HG03066 (cell line): Measurements from ENCODE around the gene SLC12A2.

ENCODE experiments used
- ATAC-seq: cut with Tn5 transposase; IDR thresholded peaks from one replicate; pipeline ENCODE4 v1.9.1; 2021; ENCODE audit warnings: low read depth; ENCODE audit not compliant: unreplicated experiment

The SLC12A2 gene

DNA sequence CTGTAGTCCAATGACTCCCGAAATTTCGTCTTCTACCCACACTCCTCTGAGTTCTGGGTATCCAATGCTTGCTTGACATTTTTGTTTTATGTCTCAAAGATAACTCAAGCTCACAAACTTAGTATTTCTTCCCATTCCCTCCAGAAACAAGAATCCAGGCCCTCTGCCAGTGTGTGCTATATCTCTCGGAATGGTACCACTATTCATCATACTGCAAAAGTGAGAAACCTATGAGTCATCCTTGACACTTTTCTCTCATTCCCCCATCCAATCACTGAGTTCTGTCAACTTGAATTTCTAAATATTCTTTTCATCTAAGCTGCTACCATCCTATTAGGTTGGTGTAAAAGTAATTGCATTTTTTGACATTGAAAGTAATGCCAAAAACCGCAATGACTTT, 9.8 kb downstream of the SLC12A2 start:
- ATAC-seq: no peak

DNA sequence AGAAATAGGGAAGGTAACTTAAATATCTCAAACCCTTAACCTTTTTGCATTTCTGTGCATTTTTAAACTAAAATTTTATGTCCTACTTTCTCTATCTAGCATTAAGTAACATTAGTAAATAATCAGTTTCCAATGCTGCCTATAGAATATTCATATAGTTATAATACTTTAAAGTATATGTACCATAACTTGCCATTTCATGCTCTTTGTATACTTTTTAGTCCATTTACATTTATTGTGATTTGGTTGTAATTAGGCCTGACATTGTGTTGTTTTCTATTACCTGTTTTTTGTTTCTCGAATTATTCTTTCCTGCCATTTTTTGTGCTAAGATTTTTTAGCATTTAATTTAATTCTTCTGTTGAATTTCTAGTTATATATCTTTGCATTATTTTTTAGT, 13.7 kb downstream of the SLC12A2 start:
- ATAC-seq: no peak

DNA sequence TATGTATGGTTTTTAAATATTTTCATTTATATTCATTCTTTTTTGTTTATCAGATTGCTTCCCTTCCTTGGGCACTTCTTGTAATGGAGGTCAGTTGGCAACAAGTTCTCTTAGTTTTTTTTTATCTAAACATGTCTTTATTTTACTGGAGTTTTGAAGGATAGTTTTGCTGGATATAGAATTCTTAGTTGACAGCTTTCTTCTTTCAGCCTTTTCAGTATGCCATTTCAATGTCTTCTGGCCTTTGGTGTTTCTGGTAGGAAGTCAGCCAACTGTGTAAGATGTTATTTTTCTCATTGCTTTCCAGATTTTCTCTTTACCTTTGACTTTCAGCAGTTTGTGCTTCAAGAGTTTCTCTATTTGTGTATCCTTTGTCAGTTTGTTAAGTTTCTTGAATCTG, 14.2 kb downstream of the SLC12A2 start:
- no peak for ATAC-seq

DNA sequence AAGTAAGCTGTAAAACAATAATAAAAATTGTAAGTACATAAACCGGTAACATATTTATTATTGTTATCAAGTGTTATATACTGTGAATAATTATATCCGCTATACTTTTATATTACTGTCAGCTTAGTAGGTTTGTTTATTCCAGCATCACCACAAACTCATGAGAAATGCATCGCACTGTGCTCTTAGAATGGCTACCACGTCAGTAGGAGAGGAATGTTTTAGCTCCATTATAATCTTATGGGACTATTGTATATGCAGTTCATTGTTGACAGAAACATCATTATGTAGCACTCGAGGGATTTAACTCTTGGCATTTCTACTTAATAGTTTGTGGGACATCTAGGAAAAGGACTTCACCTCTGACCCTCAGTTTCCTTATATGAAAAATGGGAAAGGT, 16.4 kb downstream of the SLC12A2 start:
- ATAC-seq: no peak

DNA sequence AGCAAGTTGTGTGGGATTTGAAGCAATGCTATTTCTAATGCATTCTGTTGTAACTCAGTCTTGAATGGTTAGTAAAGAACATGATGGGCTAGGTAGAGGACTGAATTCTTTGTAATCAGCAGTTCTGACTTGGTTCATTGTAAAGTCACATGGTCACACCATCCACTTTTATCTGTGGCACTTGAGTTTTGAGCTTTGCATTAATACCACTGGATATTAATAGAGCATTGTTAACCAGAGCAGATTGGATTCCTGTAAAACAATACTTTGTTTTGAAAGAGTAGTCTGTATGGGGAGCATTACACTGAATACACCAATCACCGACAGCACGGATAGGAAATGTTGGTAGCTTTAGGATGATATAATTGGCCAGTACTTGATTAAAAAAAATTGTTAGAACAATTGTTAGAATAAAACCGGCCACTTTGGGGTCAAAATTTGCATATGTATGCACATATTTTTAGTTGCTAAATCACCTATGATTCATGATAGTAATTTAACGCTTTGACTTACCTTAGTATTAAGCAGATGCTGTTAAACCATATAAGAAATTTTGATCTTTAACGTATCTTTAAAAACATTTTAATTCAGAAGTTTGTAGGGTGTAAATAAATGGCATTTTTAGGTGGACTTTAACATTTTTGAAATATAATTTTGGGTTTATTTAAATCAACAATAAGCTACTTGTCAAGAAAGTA, 17.4 kb downstream of the SLC12A2 start:
- no peak for ATAC-seq

DNA sequence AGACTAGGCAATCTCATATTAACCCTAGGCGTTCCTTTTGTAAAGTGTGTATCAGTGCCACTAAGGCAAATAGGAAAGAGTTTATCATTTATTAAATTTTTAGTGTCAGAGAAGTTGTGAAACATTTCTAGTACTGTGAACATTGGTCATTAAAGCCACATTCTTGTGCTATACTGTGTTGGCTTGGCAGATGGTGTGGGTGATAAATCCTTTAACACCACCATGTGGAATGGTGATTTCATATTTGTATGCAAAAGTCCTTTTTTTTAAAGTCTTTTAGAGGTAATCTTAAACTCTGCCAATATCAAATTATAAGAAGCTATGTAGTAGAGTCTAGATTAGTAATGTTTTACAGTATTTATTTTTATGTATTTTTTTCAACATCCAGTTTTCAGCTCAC, 18.1 kb downstream of the SLC12A2 start:
- ATAC-seq: no peak

DNA sequence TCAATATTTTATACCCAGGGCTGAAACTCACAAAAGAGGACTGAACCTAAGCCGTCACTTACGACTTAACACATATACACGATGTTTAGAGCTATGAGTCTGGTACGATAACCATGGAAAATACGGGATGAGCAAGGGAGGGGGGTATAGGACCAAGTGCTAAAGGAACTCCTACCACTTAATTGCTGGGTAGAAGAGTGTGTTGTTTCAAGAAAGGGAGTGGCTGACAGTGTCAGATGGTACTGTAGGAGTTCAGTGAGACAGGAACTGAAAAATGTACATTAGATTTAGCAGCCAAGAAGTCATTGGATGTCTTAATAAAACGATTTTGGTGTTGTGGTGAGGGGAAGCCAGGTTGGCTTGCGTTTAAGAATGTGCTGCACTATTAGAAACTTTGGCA, 21.6 kb downstream of the SLC12A2 start:
- no peak for ATAC-seq

DNA sequence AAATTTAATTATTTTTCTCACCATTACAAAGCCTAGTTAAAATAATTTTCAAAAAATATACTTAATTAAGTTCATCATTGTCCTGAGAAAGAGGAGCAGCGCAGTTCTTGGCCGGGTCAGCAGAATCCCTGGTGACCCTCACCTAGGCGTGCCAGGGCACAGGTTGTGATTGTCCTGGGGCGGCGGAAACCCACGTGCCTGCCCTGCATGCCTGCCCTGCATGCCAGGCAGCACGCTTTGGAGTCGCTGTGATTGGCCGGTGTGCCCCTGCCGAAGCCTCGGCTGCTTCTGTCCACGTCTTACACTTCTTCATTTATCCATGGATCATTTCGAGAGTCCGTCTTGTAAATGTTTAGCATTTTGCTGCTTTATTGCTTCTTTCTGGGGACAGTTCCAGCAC, 25.6 kb downstream of the SLC12A2 start:
- ATAC-seq: no peak

DNA sequence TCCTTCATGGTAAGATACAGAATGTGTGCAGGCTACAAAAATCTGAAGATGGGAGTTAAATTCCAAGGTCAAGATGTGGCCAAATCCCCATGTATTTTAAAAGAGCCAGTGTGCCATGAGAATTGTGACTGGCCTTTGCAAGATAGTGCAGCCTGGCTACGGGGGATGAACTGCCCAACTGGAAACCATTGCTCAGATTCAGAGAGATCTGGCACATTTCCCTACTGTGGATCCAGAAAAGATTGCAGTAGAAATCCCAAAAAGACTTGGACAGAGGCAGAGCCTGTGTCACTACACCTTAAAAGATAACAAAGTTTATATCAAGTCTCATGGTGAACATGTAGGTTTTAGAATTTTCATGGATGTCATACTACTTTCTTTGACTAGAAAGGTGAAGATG, 26.2 kb downstream of the SLC12A2 start:
- ATAC-seq: no peak

DNA sequence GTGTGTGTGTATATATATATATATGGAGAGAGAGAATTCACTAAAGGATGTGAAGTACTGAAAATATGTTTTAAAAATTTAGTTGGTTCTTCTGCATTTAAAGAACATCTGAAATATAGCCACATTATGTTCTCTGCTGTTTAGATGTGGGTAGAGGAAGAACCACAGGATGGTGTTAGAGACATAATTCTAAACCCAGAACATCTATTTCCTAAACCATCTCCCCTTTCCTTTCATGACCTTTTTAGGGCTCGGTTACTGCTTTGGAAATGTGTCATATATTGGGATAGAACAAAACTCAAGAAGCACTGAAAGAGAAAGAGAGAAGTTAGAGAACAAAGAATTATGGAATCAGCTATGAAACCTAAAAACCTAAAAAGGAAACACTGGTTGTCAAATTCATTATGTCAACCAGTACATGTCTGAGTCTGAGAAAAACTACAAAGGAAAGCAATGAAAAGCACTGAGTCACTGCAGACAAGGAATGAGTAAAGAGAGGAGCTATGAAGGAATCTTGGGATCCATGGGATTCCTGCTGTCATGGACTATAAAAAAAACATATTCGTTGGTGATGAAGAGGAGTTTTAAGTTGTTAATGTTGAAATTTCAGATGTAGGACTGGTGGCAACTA, 28.4 kb downstream of the SLC12A2 start:
- no peak for ATAC-seq

DNA sequence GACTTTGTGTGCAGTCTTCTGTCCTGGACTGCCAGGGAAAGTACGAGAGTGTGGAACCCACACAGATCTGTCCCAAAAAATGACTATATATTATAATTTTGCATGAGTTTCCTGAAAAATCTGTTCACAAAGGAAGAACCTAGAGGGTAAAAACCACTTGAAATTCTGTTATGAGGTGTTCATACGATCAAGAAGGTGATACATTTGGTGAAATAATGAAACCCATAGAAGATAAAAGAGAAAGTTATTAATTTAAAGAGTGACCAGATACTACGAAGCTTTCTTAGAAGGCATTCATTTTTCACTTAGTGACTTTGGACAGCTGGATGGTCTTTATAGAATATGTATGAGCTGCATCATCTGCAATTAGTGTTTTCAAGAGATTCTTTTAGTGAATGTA, 32.9 kb downstream of the SLC12A2 start:
- no peak for ATAC-seq

DNA sequence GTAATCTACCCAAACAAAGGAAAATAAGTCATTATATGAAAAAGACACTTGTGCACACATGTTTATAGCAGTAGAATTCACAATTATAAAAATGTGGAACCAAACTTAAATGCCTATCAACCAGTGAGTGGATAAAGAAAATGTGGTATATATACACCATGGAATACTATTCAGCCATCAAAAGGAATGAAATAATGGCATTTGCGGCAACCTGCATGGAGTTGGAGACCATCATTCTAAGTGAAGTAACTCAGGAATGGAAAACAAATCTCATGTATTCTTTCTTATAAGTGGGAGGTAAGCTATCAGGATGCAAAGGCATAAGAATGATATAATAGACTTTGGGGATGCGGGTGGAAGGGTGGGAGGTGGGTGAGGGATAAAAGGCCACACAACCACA, 34.6 kb downstream of the SLC12A2 start:
- ATAC-seq: no peak

DNA sequence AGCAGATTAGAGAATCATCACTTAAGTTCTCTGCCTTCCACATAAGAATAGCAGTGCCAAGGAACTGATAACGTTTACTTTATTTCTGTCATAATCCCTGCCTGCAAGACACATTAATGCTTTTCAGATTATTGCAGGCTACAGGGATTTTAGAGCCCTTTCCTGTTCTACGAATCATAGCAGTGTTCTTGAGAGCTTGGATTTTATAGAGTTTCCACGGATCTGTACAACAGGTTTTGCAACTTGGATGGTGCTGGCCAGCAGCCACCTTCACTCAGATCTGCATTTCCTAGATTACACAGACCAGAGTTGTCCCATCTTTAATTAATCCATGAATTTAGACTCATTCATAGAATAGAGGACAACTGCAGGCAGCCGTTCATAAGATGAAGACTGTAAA, 38.1 kb downstream of the SLC12A2 start:
- no peak for ATAC-seq

DNA sequence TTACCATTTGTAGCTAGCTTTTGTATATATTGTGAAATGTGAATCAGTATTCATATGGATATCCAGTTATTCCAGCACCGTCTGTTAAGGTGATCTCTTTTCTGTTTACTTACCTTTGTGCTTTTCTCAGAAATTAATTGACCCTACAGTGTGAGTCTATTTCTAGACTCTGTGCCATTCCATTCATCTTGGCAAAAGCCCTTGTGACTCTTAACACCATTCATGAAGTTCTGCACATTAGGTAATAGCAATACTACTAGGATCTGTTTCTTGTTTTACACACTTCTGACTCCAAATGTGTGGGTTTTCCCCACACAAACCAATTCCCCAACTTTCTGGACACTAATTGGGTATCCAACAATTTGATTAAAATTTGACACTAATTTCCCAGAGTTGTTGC, 40.4 kb downstream of the SLC12A2 start:
- ATAC-seq: no peak

DNA sequence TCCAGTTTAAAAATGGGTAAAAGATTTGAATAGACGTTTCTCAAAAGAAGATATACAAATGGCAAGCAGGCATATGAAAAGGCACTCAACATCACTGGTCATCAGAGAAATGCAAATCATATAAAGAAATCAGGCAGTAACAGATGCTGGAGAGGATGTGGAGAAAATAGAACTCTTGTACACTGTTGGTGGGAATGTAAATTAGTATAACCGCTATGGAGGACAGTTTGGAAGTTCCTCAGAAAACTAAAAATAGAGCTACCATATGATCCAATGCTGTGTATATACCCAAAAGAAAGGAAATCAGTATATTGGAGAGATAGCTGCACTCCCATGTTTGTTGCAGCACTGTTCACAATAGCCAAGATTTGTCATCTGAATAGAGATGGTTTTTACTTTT, 42.7 kb downstream of the SLC12A2 start:
- no peak for ATAC-seq

DNA sequence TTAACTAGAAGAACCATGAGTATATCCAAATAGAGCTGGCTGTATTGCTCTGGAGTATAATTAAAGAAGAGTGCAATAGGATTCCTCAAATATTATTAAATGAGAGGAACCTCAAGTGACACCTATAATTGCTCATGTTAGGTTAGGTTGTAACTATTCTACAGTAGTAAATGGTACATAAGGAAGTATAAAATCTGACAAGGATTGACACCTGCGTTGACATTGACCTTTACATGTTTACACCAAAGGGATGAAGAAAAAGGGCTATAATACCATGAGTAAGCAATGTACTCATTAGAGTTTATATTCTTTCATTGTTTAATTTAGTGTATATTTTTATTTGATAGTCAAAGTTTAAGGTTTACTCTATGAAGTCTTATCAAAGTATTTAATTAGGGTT, 48.9 kb downstream of the SLC12A2 start:
- no peak for ATAC-seq

DNA sequence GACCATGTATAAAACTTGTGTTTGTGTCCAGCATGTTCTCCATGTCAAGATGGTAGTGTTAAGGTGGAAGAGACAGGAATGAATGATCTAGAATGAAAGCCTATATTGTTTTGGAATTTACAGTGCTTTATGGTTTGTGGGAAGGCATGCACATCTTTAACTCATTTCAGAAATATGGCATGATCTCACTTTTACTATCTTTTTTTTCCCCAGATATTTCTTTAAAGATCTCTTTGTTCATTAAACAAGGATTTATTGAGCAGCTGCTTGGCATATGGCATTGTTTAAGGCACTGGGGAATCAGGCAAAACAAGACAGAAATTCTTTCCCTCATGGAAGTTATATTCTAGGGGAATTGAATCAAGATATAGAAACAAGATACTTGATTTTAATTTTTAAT, 51.7 kb downstream of the SLC12A2 start:
- no peak for ATAC-seq

DNA sequence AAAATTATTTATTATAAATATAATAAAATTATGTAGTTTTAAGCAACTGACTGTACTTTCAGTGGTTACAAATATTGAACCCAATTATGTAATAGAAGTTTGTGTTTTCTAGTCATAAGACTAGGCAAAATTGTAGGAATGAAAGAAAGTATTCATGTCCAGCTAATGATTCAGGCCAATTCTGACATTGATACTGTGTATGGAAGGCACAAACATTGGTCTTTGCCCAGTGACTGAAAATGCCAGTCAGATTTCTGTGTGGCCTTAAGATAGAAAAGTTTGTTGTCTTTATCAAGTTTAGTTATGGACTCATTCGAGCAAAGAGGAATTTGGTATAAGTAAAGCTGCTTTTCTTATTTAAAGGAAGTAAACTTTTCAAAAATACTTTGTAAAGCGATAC, 60.3 kb downstream of the SLC12A2 start:
- ATAC-seq: no peak

DNA sequence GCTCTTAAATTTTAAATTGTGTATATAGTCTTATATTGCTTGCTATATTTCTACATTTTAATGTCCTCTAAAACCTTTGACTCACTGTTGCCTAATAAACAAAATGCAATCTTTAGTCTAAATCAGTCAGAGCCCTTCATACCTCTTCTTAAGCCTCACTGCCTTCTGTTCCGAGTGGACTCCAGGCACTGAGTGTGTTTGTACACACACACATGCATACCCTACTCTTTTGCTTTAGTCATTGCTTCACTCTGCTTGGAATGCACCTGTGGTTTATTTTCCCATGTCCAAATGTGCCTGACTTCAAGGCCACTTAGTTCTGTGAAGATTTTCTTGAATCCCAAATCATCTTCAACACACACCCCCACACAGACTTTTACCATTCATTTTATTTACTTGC, 60.9 kb downstream of the SLC12A2 start:
- ATAC-seq: no peak

DNA sequence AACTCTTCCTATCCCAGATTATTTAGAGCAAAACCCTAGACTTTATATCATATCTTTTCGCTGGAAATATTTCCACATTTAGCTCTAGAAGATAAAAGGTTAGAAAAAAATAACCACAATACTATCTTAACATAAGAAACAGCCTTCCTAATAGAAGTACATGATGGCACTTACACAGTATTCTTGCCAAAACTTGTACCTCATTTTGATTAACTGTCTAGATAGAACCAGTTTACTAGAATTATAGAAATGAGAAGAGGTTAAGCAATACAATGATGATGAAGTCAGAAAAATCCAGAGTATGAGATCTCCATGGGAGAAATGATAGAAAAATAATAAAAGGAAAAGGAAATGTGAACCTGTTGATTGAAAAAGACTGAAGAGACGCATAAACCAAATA, 63.1 kb downstream of the SLC12A2 start:
- ATAC-seq: no peak

DNA sequence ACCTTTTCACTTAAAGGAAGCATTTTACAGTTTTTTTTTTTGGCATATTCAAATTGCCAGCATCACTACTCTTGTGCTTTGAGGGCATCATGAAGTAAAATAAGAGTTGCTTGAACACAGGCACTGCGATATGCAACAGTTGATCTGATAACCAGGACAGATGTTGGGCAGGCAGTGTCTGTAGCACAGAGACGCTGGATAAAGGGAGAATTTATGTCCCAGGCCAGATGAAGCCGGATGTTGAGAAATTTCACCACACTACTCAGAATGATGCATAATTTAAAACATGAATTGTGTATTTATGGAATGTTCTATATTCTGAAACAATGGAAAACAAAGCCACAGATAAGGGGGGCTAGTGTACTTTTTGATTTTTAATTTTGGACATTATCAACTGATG, 71.4 kb downstream of the SLC12A2 start:
- no peak for ATAC-seq

DNA sequence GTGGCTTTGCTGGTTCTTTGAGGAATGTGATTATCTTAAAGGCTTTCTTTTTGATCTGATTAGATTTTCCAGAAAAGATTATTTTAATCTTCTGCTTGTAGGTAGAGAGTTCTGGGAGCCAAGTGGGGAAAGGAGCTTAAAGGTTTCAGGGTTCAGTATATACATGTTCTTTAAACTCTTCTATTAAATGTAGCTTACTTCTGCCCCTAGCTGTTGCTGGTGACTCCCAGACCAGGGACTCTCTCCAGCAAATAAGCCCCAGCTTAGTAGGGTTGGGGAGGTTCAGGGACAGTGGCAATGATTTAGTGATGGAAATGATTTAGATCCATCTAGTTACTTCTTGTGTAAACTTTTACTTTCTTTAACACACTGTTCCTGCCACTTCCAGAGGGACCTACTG, 72.2 kb downstream of the SLC12A2 start:
- ATAC-seq: no peak

DNA sequence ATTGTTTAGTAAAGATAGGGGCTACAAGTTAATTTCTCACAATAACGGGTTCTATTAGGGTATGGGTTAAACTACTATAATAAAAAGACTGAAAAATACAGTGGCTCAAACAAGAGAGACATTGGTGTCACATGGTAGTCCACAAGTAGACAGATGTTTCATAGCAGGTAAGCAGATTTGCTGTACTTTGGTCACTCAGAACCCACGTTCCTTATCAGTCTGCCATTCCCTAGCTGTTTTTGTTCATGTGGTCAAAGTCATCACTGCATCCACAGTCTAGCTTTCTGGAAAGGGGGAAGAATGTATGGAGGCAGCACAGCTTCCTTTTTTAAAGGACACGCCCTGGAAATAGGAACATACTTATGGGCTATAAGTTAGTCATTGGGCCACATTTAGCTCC, 73.0 kb downstream of the SLC12A2 start:
- ATAC-seq: no peak
